GM19324 (cell line): ENCODE measurements around the gene CRELD2.

Source experiments
- ATAC-seq: cut with Tn5 transposase; IDR thresholded peaks from one replicate; pipeline ENCODE4 v1.9.1; 2021; ENCODE audit warnings: mild to moderate bottlenecking, moderate library complexity; ENCODE audit not compliant: unreplicated experiment, low FRiP score

The CRELD2 gene

GRCh38 chr22:49886346-49887063 lies 31.9 kb upstream of the CRELD2 start:
- no peak for ATAC-seq

DNA sequence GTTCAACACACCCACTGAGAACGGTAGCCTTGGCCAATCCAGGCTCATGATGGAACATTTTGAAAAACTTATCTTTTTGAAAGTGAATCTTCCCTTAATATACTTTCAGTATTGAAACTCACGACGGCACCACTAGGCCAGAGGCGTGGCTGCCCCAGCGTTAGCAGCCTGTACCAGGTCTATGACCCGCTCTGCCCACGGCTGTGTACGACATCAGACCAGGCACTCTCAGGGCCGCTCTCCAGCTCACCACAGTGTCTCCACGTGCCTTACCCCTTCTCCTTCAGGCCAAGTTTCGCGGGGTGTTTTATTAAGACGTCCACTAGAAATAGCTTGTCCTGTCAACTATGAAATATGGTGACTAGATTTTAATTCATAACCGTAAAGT lies 31.4 kb upstream of the CRELD2 start:
- ATAC-seq = no peak

- no peak for ATAC-seq
Observed at GRCh38 chr22:49887702-49888101, 30.7 kb upstream of the CRELD2 start.

DNA sequence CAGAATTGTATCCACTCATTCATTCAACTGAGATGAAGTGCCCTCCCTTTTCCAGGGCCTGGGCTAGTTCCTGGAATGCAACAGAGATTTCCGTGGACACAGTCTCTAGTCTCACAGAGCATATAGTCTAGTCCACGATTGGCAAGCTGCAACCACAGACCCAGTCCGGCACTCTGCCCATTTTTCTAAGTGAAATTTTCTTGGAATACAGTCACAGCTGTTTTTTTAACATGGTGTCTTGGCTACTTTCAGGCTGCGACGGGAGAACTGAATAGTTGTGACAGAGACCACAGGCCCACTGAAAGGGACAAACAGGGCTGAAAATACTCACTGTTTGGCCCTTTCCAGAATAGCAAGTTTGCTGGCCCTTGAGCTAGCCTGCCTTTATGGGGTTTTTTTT lies 29.4 kb upstream of the CRELD2 start:
- ATAC-seq = no peak

- no peak for ATAC-seq
Observed at GRCh38 chr22:49892226-49892899, 26.1 kb upstream of the CRELD2 start.

GRCh38 chr22:49893025-49893424 lies 25.4 kb upstream of the CRELD2 start:
- no peak for ATAC-seq

- no peak for ATAC-seq
Observed at GRCh38 chr22:49894322-49895054, 23.9 kb upstream of the CRELD2 start.

DNA sequence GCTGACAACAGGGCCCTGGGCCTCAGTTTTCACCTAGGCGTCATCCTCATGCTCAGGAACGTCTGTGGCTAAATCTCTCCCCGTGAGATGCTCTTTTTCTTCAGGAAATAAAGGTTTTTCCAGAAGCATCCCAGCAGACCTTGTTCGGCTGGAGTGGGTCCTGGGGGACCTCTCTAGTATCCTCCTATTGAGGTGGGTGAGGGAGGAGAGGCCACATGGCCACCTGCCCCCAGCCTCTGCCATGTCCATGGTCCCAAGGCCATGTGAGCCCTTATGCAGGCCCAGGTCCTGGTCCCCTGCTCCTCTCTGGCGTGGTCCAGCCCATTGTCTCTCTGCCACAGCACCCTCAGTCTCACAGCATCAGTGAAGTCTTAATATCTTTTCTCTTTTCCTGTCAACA lies 22.2 kb upstream of the CRELD2 start:
- ATAC-seq = no peak

- no peak for ATAC-seq
Observed at GRCh38 chr22:49897015-49897684, 21.3 kb upstream of the CRELD2 start.

DNA sequence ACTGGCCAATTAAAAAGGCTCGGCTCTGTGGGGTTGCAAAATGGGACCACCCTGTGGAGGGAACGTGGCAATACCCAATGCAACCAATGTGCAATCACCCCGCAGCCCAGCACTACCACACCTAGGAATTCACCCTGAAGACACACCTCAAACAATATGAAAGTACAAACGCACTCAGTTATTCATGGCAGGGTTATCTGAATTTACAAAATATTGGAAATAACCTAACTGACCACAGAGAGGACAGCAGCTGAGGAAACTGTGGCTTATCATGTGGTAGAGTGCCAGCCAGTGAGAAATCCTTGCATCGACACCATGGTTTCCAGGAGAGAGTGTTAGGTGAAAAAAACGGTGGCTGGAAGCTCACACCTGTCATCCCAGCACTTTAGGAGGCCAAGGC lies 18.9 kb upstream of the CRELD2 start:
- no peak for ATAC-seq

GRCh38 chr22:49900441-49901230 lies 17.8 kb upstream of the CRELD2 start:
- no peak for ATAC-seq

DNA sequence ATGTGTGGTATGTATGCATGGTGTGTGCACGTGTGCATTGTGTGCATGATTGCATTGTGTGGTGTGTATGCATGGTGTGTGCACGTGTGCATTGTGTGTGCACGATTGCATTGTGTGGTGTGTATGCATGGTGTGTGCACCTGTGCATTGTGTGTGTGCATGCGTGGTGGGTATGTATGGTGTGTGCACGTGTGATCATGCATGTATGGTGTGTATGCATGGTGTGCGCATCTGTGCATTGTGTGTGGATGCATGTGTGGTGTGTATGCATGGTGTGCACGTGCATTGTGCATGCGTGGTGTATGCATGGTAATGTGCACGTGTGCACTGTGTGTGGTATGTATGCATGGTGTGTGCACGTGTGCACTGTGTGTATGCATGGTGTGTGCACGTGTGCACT lies 17.0 kb upstream of the CRELD2 start:
- ATAC-seq = no peak

GRCh38 chr22:49903322-49904039 lies 15.0 kb upstream of the CRELD2 start:
- ATAC-seq = no peak

- no peak for ATAC-seq
Observed at GRCh38 chr22:49904040-49904369, 14.4 kb upstream of the CRELD2 start.

GRCh38 chr22:49905465-49905864 lies 13.0 kb upstream of the CRELD2 start:
- no peak for ATAC-seq

GRCh38 chr22:49906071-49906798 lies 12.2 kb upstream of the CRELD2 start:
- no peak for ATAC-seq

- ATAC-seq = no peak
Observed at GRCh38 chr22:49906799-49907290, 11.6 kb upstream of the CRELD2 start.

GRCh38 chr22:49907807-49908206 lies 10.6 kb upstream of the CRELD2 start:
- no peak for ATAC-seq
